WTC11 (cell line): ENCODE results near the gene CAPN2. TPM values are rescaled to one million over a fixed set of nuclear protein-coding genes. Genes with fewer than 3 reads are reported as not detected.

ENCODE experiments used
- ATAC-seq: fragments of 200-7000 bp; cut with Tn5 transposase; 2 replicates; pipeline ENCODE4 v1.10.0; 2021; ENCODE audit warnings: mild to moderate bottlenecking, moderate library complexity
- CTCF ChIA-PET: fragments of 300-600 bp; sonication (Branson Sonifier 250); formaldehyde crosslinking; loops from one replicate; lab custom pipeline; 2021; ENCODE audit warnings: antibody characterized with exemption; lab: Charles Lee
- POLR2A ChIA-PET: fragments of 350-600 bp; sonication (Branson Sonifier 250); formaldehyde crosslinking; loops from one replicate; lab custom pipeline; 2021; ENCODE audit warnings: antibody characterized with exemption; lab: Charles Lee
- DNase-seq: peaks from one replicate; pipeline ENCODE4 v3.0.0; 2021; ENCODE audit warnings: low spot score
- H3K27ac Mint-ChIP-seq: 2 replicates; pipeline ENCODE4 v1.8.0; 2021; ENCODE audit warnings: mixed read lengths
- H3K27me3 Mint-ChIP-seq: 2 replicates; pipeline ENCODE4 v1.8.0; 2021; ENCODE audit warnings: low read depth, mild to moderate bottlenecking, moderate library complexity, mixed read lengths
- H3K36me3 Mint-ChIP-seq: 2 replicates; pipeline ENCODE4 v1.8.0; 2021; ENCODE audit warnings: mixed read lengths
- H3K4me1 Mint-ChIP-seq: 2 replicates; pipeline ENCODE4 v1.8.0; 2022; ENCODE audit warnings: mixed read lengths
- H3K4me3 Mint-ChIP-seq: 2 replicates; pipeline ENCODE4 v1.8.0; 2021; ENCODE audit warnings: mild to moderate bottlenecking, moderate library complexity, mixed read lengths
- H3K9me3 Mint-ChIP-seq: 2 replicates; pipeline ENCODE4 v1.8.0; 2021; ENCODE audit warnings: mixed read lengths
- GRHL2 ChIP-seq: fragments of 250-450 bp; sonication (Bioruptor Pico); IDR thresholded peaks from 2 replicates; pipeline ENCODE4 v1.8.0; 2022; ENCODE audit warnings: mild to moderate bottlenecking, moderate library complexity; ENCODE audit not compliant: insufficient replicate concordance, severe bottlenecking
- GTF2I ChIP-seq: fragments of 250-450 bp; sonication (Bioruptor Pico); conservative IDR thresholded peaks from 2 replicates; pipeline ENCODE4 v1.4.0; 2021; ENCODE audit warnings: mild to moderate bottlenecking
- IRF2 ChIP-seq: sonication (generic); formaldehyde crosslinking; IDR thresholded peaks from 2 replicates; pipeline ENCODE4 v1.8.0; 2022; ENCODE audit warnings: low read depth, missing genetic modification reagents, borderline replicate concordance
- MYBL2 ChIP-seq: sonication (generic); formaldehyde crosslinking; IDR thresholded peaks from 2 replicates; pipeline ENCODE4 v1.8.1; 2023; ENCODE audit warnings: mild to moderate bottlenecking, moderate library complexity, missing genetic modification reagents
- ZBTB21 ChIP-seq: sonication (generic); formaldehyde crosslinking; IDR thresholded peaks from 2 replicates; pipeline ENCODE4 v1.8.1; 2023; ENCODE audit warnings: mild to moderate bottlenecking, missing genetic modification reagents, borderline replicate concordance
- ZNF671 ChIP-seq: fragments of 250-450 bp; sonication (Bioruptor Pico); IDR thresholded peaks from 2 replicates; pipeline ENCODE4 v1.8.0; 2021; ENCODE audit warnings: mild to moderate bottlenecking
- total RNA-seq: library from RNA; stranded (reverse); gene quantifications from 3 replicates; pipeline ENCODE4 v1.2.3, GENCODE V29; 2021
- TF ChIP-seq, protein P1 (sequence below): sonication (generic); formaldehyde crosslinking; IDR thresholded peaks from 2 replicates; pipeline ENCODE4 v1.8.1; 2022; ENCODE audit warnings: mild to moderate bottlenecking, moderate library complexity, missing genetic modification reagents
- TF ChIP-seq, protein P2 (sequence below): sonication (generic); formaldehyde crosslinking; IDR thresholded peaks from 2 replicates; pipeline ENCODE4 v1.8.1; 2022; ENCODE audit warnings: low read depth, mild to moderate bottlenecking, moderate library complexity, missing genetic modification reagents, borderline replicate concordance
- TF ChIP-seq, protein P3 (sequence below): sonication (generic); formaldehyde crosslinking; IDR thresholded peaks from 2 replicates; pipeline ENCODE4 v1.8.1; 2023; ENCODE audit warnings: mild to moderate bottlenecking, missing genetic modification reagents, moderate library complexity
- TF ChIP-seq, protein P4 (sequence below): sonication (generic); formaldehyde crosslinking; IDR thresholded peaks from 2 replicates; pipeline ENCODE4 v1.8.1; 2023; ENCODE audit warnings: mild to moderate bottlenecking, missing genetic modification reagents, borderline replicate concordance
- TF ChIP-seq, protein P5 (sequence below): sonication (generic); formaldehyde crosslinking; IDR thresholded peaks from 2 replicates; pipeline ENCODE4 v1.8.1; 2023; ENCODE audit warnings: mild to moderate bottlenecking, moderate library complexity, missing genetic modification reagents

CAPN2 gene
- total RNA-seq, 1 experiment from 2014 or later, result 21.3 TPM

DNA sequence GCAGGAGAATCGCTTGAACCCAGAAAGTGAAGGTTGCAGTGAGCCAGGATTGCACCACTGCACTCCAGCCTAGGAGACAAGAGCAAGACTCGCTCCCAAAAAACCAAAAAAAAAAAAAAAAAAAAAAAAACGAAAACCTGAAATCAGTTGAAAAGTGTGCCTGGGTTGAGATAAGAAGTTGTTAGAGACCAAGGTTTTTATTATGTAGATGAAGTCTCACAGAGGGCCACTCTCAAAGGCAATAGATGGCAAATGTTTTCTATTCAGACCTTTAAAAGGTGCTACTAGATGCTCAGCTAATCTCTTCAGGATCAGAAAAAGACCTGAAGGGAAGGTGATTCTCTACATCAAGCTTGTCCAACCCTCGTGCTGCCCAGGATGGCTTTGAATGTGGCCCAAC lies 17.6 kb downstream of the CAPN2 start:
- Mint-ChIP-seq H3K36me3 (peaks cover 9% of the 10 kb centered on the region; the same call in 1 of the 2 replicates), H3K4me1 (peaks cover 77% of the 10 kb centered on the region), H3K4me3 (no peak overlapping the region), H3K27me3 (peaks cover 92% of the 10 kb centered on the region), H3K27ac (no peak overlapping the region), H3K9me3 (no peaks in the 10 kb centered on the region)
- TF ChIP-seq, protein P1, sequence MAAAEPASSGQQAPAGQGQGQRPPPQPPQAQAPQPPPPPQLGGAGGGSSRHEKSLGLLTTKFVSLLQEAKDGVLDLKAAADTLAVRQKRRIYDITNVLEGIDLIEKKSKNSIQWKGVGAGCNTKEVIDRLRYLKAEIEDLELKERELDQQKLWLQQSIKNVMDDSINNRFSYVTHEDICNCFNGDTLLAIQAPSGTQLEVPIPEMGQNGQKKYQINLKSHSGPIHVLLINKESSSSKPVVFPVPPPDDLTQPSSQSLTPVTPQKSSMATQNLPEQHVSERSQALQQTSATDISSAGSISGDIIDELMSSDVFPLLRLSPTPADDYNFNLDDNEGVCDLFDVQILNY (CRISPR knock-in tag), result no peak
- CTCF ChIA-PET, result interaction anchor here (0.7 to 4.0 kb wide), 3 partner anchors 18 to 22 kb away, joined by 3 to 19 read pairs (median 5); partner anchors contain the start of gene CAPN2
- ATAC-seq, result no peak
- POLR2A ChIA-PET, result interaction anchor here (0.7 to 1.1 kb wide), 2 partner anchors 9 to 26 kb away, joined by 3 to 4 read pairs; no protein-coding TSS in a partner anchor
- DNase-seq, result no peak

DNA sequence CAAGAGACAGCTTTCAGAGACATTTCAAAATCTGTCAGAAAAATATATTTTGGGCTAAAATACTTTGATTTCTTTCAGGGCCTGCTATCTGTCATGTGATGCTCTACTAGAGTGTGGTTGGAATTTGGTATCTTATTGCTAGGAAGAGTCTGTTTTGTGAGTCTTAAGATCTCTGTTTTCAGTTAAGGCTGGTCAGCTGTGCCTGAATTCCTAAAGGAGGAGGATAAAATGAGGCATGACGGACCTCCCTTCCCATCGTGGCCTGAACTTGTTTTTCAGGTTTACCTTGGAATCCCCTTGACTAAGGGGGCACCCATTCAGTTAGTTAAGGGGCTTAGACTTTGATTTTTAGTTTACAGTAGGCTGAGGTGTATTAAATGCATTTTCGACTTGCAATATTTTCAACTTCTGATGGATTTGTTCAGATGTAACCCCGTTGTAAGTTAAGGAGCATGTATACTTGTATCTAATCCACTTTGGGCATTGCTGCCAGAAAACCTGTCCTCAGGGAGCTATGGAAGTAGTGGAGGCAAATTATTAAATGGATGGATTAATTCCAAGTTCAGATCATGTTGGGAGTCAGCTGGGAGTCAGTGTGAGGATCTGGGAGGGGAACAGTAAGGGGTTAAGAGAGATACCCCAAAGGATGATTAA lies 18.3 kb downstream of the CAPN2 start:
- H3K27ac Mint-ChIP-seq, result no peak overlapping the region
- POLR2A ChIA-PET, result interaction anchor here (1.1 kb wide), 1 partner anchor 10 kb away, joined by 3 read pairs; no protein-coding TSS in a partner anchor
- H3K9me3 Mint-ChIP-seq, result no peaks in the 10 kb centered on the region
- peaks cover 75% of the 10 kb centered on the region for H3K4me1 Mint-ChIP-seq
- no peak for DNase-seq
- H3K4me3 Mint-ChIP-seq, result no peak overlapping the region
- CTCF ChIA-PET, result interaction anchor here (0.7 to 4.0 kb wide), 3 partner anchors 18 to 22 kb away, joined by 3 to 19 read pairs (median 5); partner anchors contain the start of gene CAPN2
- no peak for ATAC-seq
- H3K36me3 Mint-ChIP-seq, result peaks cover 9% of the 10 kb centered on the region; the same call in 1 of the 2 replicates
- TF ChIP-seq GRHL2 (CRISPR knock-in tag) (no peak), ZNF671 (CRISPR knock-in tag) (no peak), IRF2 (CRISPR knock-in tag) (no peak), GTF2I (CRISPR knock-in tag) (no peak), ZBTB21 (CRISPR knock-in tag) (no peak), MYBL2 (CRISPR knock-in tag) (no peak)
- TF ChIP-seq, protein P2, sequence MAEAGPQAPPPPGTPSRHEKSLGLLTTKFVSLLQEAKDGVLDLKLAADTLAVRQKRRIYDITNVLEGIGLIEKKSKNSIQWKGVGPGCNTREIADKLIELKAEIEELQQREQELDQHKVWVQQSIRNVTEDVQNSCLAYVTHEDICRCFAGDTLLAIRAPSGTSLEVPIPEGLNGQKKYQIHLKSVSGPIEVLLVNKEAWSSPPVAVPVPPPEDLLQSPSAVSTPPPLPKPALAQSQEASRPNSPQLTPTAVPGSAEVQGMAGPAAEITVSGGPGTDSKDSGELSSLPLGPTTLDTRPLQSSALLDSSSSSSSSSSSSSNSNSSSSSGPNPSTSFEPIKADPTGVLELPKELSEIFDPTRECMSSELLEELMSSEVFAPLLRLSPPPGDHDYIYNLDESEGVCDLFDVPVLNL (CRISPR knock-in tag), result no peak
- TF ChIP-seq, protein P3, sequence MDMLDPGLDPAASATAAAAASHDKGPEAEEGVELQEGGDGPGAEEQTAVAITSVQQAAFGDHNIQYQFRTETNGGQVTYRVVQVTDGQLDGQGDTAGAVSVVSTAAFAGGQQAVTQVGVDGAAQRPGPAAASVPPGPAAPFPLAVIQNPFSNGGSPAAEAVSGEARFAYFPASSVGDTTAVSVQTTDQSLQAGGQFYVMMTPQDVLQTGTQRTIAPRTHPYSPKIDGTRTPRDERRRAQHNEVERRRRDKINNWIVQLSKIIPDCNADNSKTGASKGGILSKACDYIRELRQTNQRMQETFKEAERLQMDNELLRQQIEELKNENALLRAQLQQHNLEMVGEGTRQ, result no peak
- TF ChIP-seq, protein P4, sequence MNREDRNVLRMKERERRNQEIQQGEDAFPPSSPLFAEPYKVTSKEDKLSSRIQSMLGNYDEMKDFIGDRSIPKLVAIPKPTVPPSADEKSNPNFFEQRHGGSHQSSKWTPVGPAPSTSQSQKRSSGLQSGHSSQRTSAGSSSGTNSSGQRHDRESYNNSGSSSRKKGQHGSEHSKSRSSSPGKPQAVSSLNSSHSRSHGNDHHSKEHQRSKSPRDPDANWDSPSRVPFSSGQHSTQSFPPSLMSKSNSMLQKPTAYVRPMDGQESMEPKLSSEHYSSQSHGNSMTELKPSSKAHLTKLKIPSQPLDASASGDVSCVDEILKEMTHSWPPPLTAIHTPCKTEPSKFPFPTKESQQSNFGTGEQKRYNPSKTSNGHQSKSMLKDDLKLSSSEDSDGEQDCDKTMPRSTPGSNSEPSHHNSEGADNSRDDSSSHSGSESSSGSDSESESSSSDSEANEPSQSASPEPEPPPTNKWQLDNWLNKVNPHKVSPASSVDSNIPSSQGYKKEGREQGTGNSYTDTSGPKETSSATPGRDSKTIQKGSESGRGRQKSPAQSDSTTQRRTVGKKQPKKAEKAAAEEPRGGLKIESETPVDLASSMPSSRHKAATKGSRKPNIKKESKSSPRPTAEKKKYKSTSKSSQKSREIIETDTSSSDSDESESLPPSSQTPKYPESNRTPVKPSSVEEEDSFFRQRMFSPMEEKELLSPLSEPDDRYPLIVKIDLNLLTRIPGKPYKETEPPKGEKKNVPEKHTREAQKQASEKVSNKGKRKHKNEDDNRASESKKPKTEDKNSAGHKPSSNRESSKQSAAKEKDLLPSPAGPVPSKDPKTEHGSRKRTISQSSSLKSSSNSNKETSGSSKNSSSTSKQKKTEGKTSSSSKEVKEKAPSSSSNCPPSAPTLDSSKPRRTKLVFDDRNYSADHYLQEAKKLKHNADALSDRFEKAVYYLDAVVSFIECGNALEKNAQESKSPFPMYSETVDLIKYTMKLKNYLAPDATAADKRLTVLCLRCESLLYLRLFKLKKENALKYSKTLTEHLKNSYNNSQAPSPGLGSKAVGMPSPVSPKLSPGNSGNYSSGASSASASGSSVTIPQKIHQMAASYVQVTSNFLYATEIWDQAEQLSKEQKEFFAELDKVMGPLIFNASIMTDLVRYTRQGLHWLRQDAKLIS, result no peak
- TF ChIP-seq, protein P5, sequence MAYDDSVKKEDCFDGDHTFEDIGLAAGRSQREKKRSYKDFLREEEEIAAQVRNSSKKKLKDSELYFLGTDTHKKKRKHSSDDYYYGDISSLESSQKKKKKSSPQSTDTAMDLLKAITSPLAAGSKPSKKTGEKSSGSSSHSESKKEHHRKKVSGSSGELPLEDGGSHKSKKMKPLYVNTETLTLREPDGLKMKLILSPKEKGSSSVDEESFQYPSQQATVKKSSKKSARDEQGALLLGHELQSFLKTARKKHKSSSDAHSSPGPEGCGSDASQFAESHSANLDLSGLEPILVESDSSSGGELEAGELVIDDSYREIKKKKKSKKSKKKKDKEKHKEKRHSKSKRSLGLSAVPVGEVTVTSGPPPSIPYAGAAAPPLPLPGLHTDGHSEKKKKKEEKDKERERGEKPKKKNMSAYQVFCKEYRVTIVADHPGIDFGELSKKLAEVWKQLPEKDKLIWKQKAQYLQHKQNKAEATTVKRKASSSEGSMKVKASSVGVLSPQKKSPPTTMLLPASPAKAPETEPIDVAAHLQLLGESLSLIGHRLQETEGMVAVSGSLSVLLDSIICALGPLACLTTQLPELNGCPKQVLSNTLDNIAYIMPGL, result no peak
- H3K27me3 Mint-ChIP-seq, result peaks cover 85% of the 10 kb centered on the region
